Astrocyte (in vitro differentiated cells and primary cell): ENCODE measurements around the gene ABCC4. TPM values are rescaled to one million over a fixed set of nuclear protein-coding genes. Genes with fewer than 3 reads are reported as not detected.
A peak's percentile ranks its signal among the peaks of the same experiment; 100 is the strongest.

Experiments used
- DNase-seq: peaks from one replicate; pipeline ENCODE4 v3.0.0-alpha.2; 2010; ENCODE audit warnings: low read depth
- FAIRE-seq: peaks from 2 replicates; lab custom pipeline; 2011; peaks lifted over from hg19 to GRCh38; lab: Jason Lieb, UNC
- H2AFZ ChIP-seq: 2 replicates; pipeline ENCODE4 v1.6.0; 2012; ENCODE audit warnings: low read depth, low read length, inconsistent platforms
- H3K27ac ChIP-seq: 2 replicates; pipeline ENCODE4 v1.5.1; 2011; ENCODE audit warnings: low read depth, low read length, inconsistent platforms
- H3K27me3 ChIP-seq: 2 replicates; pipeline ENCODE4 v1.6.0; 2011; ENCODE audit warnings: low read length, inconsistent platforms; ENCODE audit not compliant: insufficient read depth
- H3K36me3 ChIP-seq: 2 replicates; pipeline ENCODE4 v1.5.1; 2011; ENCODE audit warnings: low read length, inconsistent platforms; ENCODE audit not compliant: insufficient read depth
- H3K4me1 ChIP-seq: 2 replicates; pipeline ENCODE4 v1.5.1; 2011; ENCODE audit warnings: low read length, inconsistent platforms; ENCODE audit not compliant: insufficient read depth
- H3K4me2 ChIP-seq: 2 replicates; pipeline ENCODE4 v1.6.0; 2012; ENCODE audit warnings: low read length, inconsistent platforms
- H3K4me3 ChIP-seq: 2 replicates; pipeline ENCODE4 v1.5.1; 2011; ENCODE audit warnings: low read depth, mild to moderate bottlenecking, low read length, inconsistent platforms; ENCODE audit not compliant: insufficient read depth
- H3K79me2 ChIP-seq: 2 replicates; pipeline ENCODE4 v1.6.0; 2012; ENCODE audit warnings: mild to moderate bottlenecking, low read length, inconsistent platforms; ENCODE audit not compliant: insufficient read depth
- H3K9ac ChIP-seq: 2 replicates; pipeline ENCODE4 v1.6.0; 2012; ENCODE audit warnings: mild to moderate bottlenecking, low read length, inconsistent platforms
- H3K9me3 ChIP-seq: 2 replicates; pipeline ENCODE4 v1.5.1; 2012; ENCODE audit warnings: low read depth, mild to moderate bottlenecking, low read length, inconsistent platforms; ENCODE audit not compliant: insufficient read depth
- H4K20me1 ChIP-seq: 2 replicates; pipeline ENCODE4 v1.6.0; 2012; ENCODE audit warnings: low read length, inconsistent platforms; ENCODE audit not compliant: insufficient read depth
- H3K27ac Mint-ChIP-seq: one replicate; pipeline ENCODE4 v1.8.0; 2021; ENCODE audit warnings: mild to moderate bottlenecking, mixed read lengths; ENCODE audit not compliant: unreplicated experiment
- H3K27me3 Mint-ChIP-seq: one replicate; pipeline ENCODE4 v1.8.0; 2021; ENCODE audit warnings: low read depth, mixed read lengths; ENCODE audit not compliant: unreplicated experiment
- H3K36me3 Mint-ChIP-seq: one replicate; pipeline ENCODE4 v1.8.0; 2021; ENCODE audit warnings: low read depth, mixed read lengths; ENCODE audit not compliant: unreplicated experiment
- H3K4me1 Mint-ChIP-seq: one replicate; pipeline ENCODE4 v1.8.0; 2021; ENCODE audit warnings: low read depth, mixed read lengths; ENCODE audit not compliant: unreplicated experiment
- H3K4me3 Mint-ChIP-seq: one replicate; pipeline ENCODE4 v1.8.0; 2021; ENCODE audit warnings: mild to moderate bottlenecking, moderate library complexity, mixed read lengths; ENCODE audit not compliant: unreplicated experiment
- H3K9me3 Mint-ChIP-seq: one replicate; pipeline ENCODE4 v1.8.0; 2021; ENCODE audit warnings: mild to moderate bottlenecking, mixed read lengths; ENCODE audit not compliant: unreplicated experiment
- EZH2 ChIP-seq: IDR thresholded peaks from 2 replicates; pipeline ENCODE4 v1.6.1; 2012; ENCODE audit warnings: mild to moderate bottlenecking, low read length, inconsistent platforms; ENCODE audit not compliant: insufficient read depth
- total RNA-seq: library from RNA; stranded (reverse); gene quantifications from 2 replicates; pipeline ENCODE4 v1.2.1, GENCODE V29; 2021
- TF ChIP-seq, protein P1 (sequence below): IDR thresholded peaks from 2 replicates; pipeline ENCODE4 v1.5.1; 2011; ENCODE audit warnings: low read depth, mild to moderate bottlenecking, inconsistent platforms, low read length, moderate library complexity; ENCODE audit not compliant: insufficient read depth

Gene ABCC4
- total RNA-seq, 1 donor from 2014 or later, result 15.6 TPM

GRCh38 chr13:95086761-95087160 lies 214.5 kb downstream of the ABCC4 start:
- Mint-ChIP-seq H3K36me3 (no peaks in the 10 kb centered on the region), H3K4me3 (no peak overlapping the region), H3K4me1 (peaks cover 9% of the 10 kb centered on the region), H3K27ac (no peak overlapping the region), H3K9me3 (peaks cover 2% of the 10 kb centered on the region), H3K27me3 (no peaks in the 10 kb centered on the region)
- no peak overlapping the region for H3K4me3 ChIP-seq
- TF ChIP-seq, protein P1, sequence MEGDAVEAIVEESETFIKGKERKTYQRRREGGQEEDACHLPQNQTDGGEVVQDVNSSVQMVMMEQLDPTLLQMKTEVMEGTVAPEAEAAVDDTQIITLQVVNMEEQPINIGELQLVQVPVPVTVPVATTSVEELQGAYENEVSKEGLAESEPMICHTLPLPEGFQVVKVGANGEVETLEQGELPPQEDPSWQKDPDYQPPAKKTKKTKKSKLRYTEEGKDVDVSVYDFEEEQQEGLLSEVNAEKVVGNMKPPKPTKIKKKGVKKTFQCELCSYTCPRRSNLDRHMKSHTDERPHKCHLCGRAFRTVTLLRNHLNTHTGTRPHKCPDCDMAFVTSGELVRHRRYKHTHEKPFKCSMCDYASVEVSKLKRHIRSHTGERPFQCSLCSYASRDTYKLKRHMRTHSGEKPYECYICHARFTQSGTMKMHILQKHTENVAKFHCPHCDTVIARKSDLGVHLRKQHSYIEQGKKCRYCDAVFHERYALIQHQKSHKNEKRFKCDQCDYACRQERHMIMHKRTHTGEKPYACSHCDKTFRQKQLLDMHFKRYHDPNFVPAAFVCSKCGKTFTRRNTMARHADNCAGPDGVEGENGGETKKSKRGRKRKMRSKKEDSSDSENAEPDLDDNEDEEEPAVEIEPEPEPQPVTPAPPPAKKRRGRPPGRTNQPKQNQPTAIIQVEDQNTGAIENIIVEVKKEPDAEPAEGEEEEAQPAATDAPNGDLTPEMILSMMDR, result no peak
- no peak for TF ChIP-seq EZH2
- H3K9me3 ChIP-seq, result no peaks in the 10 kb centered on the region
- H3K4me1 ChIP-seq, result peaks cover 7% of the 10 kb centered on the region
- no peaks in the 10 kb centered on the region for H4K20me1 ChIP-seq
- H3K27ac ChIP-seq, result no peak overlapping the region
- DNase-seq, result no peak
- no peaks in the 10 kb centered on the region for H3K27me3 ChIP-seq
- FAIRE-seq, result no peak
- H3K9ac ChIP-seq, result no peak overlapping the region
- no peak overlapping the region for H3K4me2 ChIP-seq
- H2AFZ ChIP-seq, result no peak overlapping the region
- no peaks in the 10 kb centered on the region for H3K79me2 ChIP-seq
- H3K36me3 ChIP-seq, result no peaks in the 10 kb centered on the region

GRCh38 chr13:95083758-95084157 lies 217.5 kb downstream of the ABCC4 start:
- FAIRE-seq (peak; percentile 52), DNase-seq (peak; percentile 74)
- Histone ChIP-seq H2AFZ (no peak overlapping the region), H3K4me1 (peaks cover 7% of the 10 kb centered on the region), H3K4me3 (no peak overlapping the region), H3K9ac (no peak overlapping the region), H3K4me2 (no peak overlapping the region), H3K36me3 (no peaks in the 10 kb centered on the region), H4K20me1 (no peaks in the 10 kb centered on the region), H3K27me3 (no peaks in the 10 kb centered on the region), H3K9me3 (no peaks in the 10 kb centered on the region), H3K27ac (no peak overlapping the region), H3K79me2 (no peaks in the 10 kb centered on the region)
- Mint-ChIP-seq H3K27me3 (no peaks in the 10 kb centered on the region), H3K4me3 (no peak overlapping the region), H3K27ac (no peak overlapping the region), H3K9me3 (no peaks in the 10 kb centered on the region), H3K36me3 (peaks cover 4% of the 10 kb centered on the region), H3K4me1 (peaks cover 9% of the 10 kb centered on the region)
- no peak for TF ChIP-seq EZH2
- TF ChIP-seq, protein P1, result no peak

- H3K4me1 Mint-ChIP-seq, result peaks cover 7% of the 10 kb centered on the region
- Histone ChIP-seq H3K27me3 (no peaks in the 10 kb centered on the region), H3K9ac (no peak overlapping the region), H3K4me1 (peaks cover 4% of the 10 kb centered on the region), H3K4me3 (no peak overlapping the region), H2AFZ (no peak overlapping the region), H3K79me2 (no peaks in the 10 kb centered on the region), H3K27ac (no peak overlapping the region), H3K9me3 (no peaks in the 10 kb centered on the region), H3K36me3 (no peaks in the 10 kb centered on the region), H3K4me2 (no peak overlapping the region), H4K20me1 (no peaks in the 10 kb centered on the region)
- peaks cover 8% of the 10 kb centered on the region for H3K36me3 Mint-ChIP-seq
- H3K4me3 Mint-ChIP-seq, result no peak overlapping the region
- H3K27me3 Mint-ChIP-seq, result no peaks in the 10 kb centered on the region
- no peaks in the 10 kb centered on the region for H3K9me3 Mint-ChIP-seq
- no peak overlapping the region for H3K27ac Mint-ChIP-seq
- TF ChIP-seq EZH2, result no peak
- FAIRE-seq, result no peak
- no peak for DNase-seq
These were observed 218.2 kb downstream of the ABCC4 start for GRCh38 chr13:95083066-95083465.
